ENCODE measurements around the gene P2RX6.

P2RX6 gene

GRCh38 chr22:20980523-20980922 is 34.4 kb upstream of the P2RX6 start:
- DNase-seq, result no peak

- no peak for DNase-seq
Measured at GRCh38 chr22:20980938-20981722, 33.8 kb upstream of the P2RX6 start.

GRCh38 chr22:20981787-20982562 is 33.0 kb upstream of the P2RX6 start, which contains the start of gene LZTR1:
LZTR1 (plus strand) TSS chr22:20982297; CDS start chr22:20982372, 75 bp downstream.
- DNase-seq, result peak; percentile 81

DNA sequence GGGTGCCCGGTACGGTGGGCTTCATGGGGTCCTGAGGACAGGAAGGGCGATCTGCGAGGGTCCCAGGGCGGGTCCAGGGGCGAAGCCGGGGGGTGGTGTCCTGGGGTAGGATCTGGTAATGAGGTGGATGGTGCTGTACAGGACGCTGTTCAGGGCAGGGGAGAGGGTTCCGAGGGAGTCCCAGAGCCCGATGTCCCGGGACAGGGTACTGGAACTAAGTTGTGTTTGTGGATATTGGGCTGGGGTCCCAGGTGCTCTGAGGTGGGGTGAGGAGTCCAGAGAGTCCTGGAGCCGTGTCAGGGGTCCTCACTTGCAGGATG is 32.4 kb upstream of the P2RX6 start:
- DNase-seq, result no peak

DNA sequence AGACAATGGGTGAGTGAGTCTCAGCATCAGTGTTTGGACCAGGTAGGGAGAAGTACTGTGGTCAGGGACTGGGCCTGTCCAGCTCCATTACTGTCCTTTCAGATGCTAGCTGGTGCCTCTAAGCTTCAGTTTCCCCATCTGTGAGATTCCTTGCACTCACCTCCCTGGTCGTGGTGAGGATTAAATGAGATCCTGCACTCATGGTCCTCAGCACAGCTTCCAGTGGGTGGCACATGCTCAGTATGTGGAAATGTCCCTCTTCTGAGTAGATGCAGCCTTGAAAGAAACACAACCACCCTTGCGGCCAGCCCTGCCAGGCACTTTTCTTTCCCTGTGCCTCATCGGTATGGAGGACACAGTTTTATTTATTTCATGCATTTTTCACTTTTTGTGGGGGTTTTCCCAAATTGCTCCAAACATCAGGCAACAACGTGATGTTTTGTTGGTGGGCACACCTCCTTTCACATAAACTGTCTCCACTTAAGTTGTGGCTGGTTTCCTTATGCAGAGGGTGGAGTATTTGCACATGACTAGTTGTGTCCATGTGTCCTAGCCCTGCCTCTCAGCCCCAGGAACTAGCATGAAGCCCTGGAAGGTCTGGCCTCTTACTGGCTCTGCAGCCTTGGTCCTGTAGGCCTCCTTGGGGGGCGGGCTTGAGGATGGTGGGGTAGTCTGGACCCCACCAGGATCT is 31.7 kb upstream of the P2RX6 start:
- no peak for DNase-seq

DNA sequence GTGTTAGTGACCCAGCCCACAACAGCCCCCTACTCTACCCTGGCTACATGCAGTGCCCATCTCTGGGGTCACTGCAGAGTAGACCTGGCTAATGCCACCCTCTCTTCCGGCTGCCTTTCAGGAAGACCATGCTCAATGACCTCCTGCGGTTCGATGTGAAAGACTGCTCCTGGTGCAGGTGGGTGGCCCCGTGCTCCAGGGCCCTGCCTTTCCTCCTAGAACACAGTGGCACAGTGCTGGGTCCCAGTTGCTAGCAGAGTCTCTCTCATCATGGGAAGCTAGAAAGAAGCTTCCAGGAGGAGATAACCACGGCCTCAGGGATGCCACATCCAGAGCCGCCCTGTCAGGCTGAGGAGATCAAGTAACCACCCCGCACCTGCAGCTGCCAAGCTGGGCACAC is 29.2 kb upstream of the P2RX6 start:
- no peak for DNase-seq

DNA sequence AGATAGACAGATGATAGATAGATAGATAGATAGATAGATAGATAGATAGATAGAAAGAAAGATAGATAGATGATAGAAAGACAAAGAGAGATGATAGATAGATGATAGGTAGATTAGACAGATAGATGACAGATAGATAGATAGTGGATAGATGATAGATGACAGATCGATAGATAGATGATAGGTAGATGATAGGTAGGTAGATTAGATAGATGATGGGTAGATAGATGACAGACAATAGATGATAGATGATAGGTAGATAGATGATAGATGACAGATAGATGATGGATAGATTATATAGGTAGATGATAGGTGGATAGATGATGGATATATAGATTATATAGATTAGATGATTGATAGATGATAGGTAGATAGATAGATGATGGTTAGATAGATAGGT is 28.6 kb upstream of the P2RX6 start:
- no peak for DNase-seq

DNA sequence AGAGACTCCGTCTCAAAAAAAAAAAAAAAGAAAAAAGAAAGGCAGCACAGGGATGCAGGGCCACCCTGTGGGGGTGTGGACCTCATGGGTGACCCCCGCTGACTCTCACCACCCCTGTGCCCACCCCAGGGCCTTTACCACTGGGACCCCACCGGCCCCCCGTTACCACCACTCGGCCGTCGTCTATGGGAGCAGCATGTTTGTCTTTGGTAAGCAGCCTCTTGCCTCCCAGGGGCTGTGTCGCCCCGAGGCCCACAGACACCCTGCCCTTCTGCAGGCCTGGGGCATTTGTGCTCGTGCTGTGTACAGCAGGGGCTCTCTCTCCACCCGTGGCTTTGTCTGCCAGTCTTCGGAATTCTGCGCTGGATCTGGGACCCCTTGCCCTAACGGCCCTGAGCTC is 27.6 kb upstream of the P2RX6 start:
- DNase-seq, result no peak

GRCh38 chr22:20988573-20989322 is 26.2 kb upstream of the P2RX6 start:
- no peak for DNase-seq

GRCh38 chr22:20989323-20990138 is 25.4 kb upstream of the P2RX6 start:
- no peak for DNase-seq

DNA sequence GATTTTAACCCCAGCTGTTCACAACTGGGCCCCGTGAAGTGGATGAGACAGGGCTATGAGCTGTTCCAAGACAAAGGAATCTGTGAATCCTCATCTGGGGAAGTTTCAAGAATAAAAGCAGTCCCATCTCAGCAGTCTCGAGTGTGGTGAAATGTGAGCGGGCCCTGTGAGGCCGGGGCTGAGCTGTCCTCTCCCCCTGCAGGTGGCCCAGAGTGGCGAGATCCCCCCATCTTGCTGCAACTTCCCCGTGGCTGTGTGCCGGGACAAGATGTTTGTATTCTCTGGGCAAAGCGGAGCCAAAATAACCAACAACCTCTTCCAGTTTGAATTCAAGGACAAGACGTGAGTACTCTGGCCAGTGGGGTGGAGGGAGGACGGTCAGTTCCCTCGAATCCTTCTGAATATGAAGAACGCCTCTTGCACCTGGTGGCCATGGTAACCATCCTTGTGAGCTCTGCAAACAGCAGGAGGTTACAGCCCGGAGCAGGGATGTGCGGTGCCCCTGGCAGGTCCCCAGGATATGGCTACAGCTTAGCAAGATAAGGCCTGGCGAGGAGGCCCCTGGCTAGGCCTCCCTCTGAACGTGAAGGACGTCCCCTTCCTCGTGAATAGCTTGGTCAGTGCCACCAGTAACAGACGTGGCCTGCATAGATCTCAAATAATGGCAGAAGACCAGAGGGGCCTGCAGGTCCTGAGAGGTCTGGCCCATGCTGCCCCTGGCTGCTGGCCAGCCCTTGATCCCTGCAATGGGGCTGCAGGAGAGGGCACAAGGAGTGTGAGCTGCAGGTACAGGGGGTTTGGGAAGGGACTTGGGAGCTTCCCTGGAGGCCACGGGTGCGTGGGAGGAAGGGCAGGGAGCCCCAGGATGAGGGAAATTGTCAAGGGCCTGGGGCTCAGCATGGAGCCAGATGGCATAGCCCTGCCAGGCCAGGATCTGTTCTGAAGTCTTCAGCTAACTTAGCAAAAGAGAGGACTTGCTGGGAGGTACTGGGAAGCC is 24.5 kb upstream of the P2RX6 start:
- DNase-seq, result no peak

- DNase-seq, result no peak
Measured at GRCh38 chr22:20991252-20992055, 23.5 kb upstream of the P2RX6 start.

- no peak for DNase-seq
Measured at GRCh38 chr22:20992056-20992442, 22.9 kb upstream of the P2RX6 start.

- no peak for DNase-seq
Measured at GRCh38 chr22:20992456-20993303, 22.3 kb upstream of the P2RX6 start.

GRCh38 chr22:20993304-20994127 is 21.4 kb upstream of the P2RX6 start:
- no peak for DNase-seq

DNA sequence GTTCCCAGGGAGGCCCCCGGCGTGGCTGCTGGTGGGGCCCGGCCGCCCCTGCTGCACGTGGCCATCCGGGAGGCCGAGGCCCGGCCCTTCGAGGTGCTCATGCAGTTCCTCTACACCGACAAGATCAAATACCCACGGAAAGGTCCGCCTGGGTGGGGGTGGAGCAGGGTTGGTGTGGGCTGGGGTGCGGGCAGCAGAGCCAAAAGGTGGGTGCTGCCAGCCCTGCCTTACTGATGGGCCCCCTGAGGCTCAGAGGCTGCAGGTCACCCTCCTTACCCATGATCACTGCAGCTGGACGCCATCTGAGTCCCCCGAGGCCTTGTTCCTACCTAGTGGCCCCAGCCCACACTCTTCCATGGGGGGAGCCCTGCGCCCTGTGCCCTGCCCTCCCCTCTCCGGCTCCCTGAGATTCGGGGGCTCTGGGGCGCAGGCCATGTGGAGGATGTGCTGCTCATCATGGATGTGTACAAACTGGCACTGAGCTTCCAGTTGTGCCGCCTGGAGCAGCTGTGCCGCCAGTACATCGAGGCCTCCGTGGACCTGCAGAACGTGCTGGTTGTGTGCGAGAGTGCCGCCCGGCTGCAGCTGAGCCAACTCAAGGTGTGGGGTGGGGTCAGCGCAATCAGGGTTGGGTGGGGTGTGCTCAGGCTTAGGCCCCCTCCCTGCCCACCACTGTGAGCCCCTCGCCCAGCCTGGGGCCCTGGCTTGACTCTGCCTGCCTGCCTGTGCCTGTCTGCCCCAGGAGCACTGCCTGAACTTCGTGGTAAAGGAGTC is 20.6 kb upstream of the P2RX6 start:
- DNase-seq, result no peak

DNA sequence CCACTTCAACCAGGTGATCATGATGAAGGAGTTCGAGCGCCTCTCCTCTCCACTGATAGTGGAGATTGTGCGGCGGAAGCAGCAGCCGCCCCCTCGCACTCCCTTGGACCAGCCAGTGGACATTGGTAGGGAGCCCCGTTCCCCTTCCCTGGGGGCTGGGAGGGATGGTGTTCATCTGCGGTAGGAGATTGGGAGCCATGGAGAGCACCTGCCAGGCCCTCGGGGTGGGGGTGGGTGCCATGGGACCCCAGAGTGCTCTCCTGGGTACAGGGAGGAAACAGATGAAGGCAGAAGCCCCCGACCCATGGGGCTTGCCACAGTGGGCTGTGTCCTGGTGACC is 20.1 kb upstream of the P2RX6 start:
- DNase-seq, result no peak

All from stimulated activated CD8-positive, alpha-beta memory T cell treated with anti-CD3 and anti-CD28 coated beads, Interleukin-4, amount 100 ng/mL, for 48 hours (primary cell).